HG03097 (cell line): Measurements from ENCODE around the gene KRTAP17-1.
"Not testable (repeated sequence)": the region's sequence is repeated elsewhere in the genome, so short reads cannot be mapped to it uniquely, and the experiment has no call there.

Experiments used
- ATAC-seq: cut with Tn5 transposase; IDR thresholded peaks from one replicate; pipeline ENCODE4 v1.9.1; 2021; ENCODE audit not compliant: unreplicated experiment, low FRiP score

KRTAP17-1 gene

DNA sequence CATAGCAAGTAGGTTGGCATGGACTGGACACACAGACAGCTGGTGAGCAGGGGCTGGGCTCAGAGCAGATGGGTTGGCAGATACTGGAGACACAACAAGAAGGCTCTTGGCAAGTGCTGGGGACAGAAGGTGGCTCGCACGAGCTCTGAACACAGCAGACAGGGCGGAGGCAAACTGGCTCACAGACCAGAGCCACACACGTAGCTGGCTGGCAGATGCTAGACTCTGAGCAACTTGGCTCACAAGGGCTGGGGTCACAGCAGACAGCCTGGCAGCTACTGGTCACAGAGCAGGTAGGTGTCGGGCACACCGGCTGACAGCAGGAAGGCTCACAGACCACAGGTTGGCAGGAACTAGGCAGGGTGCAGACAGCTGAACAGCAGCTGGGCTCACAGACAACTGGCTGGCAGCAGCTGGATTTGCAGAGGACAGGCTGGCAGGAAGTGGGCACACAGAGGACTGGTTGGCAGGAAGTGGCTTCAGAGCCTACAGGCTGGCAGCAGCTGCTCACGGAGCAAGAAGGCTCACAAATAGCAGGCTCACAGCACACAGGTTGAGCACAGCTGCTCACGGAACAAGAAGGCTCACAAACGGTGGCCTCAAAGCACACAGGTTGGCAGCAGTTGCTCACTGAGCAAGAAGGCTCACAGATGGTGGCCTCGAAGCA, 7.1 kb downstream of the KRTAP17-1 start:
- ATAC-seq: peak; percentile 72

DNA sequence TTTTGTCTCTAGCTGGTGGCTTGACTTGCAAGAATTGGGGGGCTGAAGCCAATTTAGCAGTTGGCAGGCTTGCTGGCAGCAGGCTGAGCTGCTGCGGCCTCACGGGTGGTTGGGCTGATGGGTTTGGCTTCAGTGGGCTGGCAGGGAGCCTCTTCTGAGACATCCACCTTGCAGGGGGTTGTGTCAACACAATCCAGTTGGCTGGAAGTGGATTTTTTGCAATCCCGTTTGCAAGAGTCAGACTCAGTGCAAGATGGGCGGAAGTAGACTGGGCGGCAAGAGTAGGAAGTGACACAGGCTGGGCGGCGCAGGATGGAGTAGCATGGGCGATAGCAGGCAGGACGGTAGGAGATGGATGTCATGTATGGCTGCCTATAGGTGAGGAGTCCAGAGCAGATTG, 7.9 kb downstream of the KRTAP17-1 start:
- ATAC-seq: no peak

GRCh38 chr17:41304091-41304490, 11.4 kb downstream of the KRTAP17-1 start:
- no peak for ATAC-seq

- ATAC-seq: no peak
Measured at GRCh38 chr17:41302981-41303380, 12.5 kb downstream of the KRTAP17-1 start.

GRCh38 chr17:41301916-41302901, 13.3 kb downstream of the KRTAP17-1 start, which contains the start of gene KRTAP29-1:
Gene KRTAP29-1 (minus strand): TSS chr17:41302851. CDS start chr17:41302851, 0 bp downstream.
- no peak for ATAC-seq

DNA sequence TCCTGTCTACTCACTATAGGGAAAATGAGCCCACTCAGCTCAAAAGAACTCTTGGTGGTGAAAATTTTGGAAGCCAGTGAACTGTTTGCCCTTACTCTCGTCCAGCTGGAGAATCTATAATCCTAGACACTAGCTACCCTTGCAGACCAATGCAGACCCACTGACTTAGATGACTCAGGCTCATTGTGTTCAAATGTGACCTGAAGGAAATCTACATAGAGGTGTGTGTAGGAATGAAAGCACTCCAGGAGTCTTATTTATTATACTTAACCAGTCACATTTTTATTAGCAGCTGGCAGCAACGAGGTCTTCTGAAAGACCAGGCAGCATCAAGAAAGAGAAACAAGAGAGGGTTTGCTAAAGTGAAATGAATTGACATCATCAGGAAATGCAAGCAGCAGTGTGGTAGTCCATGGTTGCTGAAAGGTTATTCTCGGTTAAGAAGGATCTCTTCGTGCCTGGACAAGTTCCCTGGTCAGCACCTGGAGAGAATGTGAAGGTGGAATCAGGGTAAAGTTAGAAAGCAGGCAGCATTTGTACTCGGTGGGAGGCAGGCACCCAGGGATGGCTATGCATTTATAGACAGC, 14.2 kb downstream of the KRTAP17-1 start:
- ATAC-seq: no peak

DNA sequence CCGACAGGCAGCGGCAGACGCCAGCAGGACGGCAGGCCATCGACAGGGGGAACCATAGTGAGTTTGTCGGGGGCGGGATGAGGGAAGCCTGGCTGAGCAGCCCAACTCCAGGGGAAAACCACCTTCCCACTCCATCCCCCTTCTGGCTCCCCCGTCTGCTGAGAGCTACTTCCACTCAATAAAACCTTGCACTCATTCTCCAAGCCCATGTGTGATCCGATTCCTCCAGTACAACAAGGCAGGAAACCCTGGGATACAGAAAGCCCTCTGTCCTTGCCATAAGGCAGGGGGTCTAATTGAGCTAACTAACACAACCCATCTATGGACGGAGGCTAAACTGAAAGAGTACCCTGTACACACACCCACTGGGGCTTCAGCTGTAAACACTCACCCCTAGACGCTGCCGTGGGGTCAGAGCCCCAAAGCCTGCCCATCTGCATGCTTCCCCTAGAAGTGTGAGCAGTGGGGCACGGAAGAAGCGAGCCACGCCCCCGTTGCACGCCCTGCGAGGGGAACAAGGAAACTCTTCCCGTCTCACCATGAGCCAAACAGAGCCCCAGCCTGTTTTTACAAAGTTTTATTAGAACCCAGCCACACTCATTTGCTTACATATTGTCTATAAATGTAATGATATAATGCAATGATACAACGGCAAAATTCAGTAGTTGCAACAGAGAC, 16.9 kb downstream of the KRTAP17-1 start:
- no peak for ATAC-seq

GRCh38 chr17:41296846-41297245, 18.7 kb downstream of the KRTAP17-1 start:
- no peak for ATAC-seq

- ATAC-seq: no peak
Measured at GRCh38 chr17:41294016-41294415, 21.5 kb downstream of the KRTAP17-1 start.

GRCh38 chr17:41287050-41287449, 28.5 kb downstream of the KRTAP17-1 start:
- no peak for ATAC-seq

GRCh38 chr17:41284546-41284945, 31.0 kb downstream of the KRTAP17-1 start:
- no peak for ATAC-seq

DNA sequence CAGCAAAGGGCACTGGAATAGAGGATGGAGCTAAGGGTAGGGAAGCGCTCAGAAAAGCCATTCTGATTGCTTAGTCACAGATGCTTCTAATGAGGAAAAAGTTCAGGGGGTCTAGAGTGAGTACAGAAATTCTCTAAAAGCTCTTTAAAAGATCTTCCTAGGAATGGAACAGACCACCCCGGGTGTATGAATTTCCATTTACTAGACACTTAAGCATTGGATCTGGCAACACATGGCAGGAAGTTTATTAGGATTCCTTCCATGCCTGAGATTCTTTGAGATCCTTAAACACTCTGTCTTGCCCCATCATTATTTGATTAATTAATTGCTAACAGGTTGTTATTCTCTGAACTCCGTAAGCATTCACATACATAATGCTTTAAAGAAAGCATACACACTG, 31.5 kb downstream of the KRTAP17-1 start:
- no peak for ATAC-seq

GRCh38 chr17:41278176-41278955, 37.1 kb downstream of the KRTAP17-1 start:
- no peak for ATAC-seq

DNA sequence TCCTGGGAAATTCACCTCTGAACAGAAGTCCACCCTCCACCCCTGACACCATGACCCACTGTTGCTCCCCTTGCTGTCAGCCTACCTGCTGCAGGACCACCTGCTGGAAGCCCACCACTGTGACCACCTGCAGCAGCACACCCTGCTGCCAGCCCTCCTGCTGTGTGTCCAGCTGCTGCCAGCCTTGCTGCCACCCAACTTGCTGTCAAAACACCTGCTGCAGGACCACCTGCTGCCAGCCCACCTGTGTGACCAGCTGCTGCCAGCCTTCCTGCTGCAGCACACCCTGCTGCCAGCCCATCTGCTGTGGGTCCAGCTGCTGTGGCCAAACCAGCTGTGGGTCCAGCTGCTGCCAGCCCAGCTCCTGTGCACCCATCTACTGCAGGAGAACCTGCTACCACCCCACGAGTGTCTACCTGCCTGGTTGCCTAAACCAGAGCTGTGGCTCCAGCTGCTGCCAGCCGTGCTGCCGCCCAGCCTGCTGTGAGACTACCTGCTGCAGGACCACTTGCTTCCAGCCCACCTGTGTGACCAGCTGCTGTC, 39.8 kb downstream of the KRTAP17-1 start, which contains the start of gene KRTAP9-7:
TSS of gene KRTAP9-7 (plus strand) at position 51 of the 543 bp plus-strand sequence. CDS start at position 51, 0 bp downstream.
- ATAC-seq: not testable (repeated sequence)

DNA sequence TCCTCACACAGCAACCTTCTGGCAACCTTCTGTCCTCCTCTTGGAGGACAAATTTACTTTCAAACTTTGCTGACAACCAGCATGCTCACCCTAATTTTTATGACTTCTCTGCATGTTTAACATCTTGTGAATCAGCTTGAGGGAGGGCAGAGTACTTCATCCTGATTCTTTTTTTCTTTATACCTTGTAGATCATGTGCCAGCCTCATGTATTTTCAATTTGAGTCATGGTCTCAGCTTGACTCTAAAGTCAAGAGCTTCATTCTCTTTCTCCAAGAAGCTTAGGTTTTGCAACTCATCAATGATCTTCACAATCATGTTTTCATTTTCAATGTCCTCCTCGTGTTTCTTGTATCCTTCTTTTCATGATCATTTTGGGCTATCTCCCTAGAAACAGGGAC, 43.7 kb downstream of the KRTAP17-1 start:
- ATAC-seq: no peak

GRCh38 chr17:41271323-41271722, 44.2 kb downstream of the KRTAP17-1 start:
- ATAC-seq: not testable (repeated sequence)

- no peak for ATAC-seq
Measured at GRCh38 chr17:41267711-41268110, 47.8 kb downstream of the KRTAP17-1 start.

DNA sequence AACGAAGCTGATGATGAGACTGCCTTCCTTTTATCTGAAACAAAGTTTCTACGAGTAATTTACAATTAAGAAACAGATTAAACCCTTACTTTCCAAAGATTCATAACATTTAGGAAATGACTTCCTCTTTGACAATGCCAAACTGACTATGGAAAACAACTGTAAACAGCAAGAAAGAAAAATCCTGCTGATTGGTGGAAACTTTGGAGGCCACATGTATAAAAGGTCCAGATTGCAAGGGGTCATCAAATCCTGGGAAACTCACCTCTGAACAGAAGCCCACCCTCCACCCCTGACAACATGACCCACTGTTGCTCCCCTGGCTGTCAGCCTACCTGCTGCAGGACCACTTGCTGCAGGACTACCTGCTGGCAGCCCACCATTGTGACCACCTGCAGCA, 50.4 kb downstream of the KRTAP17-1 start, which contains the start of gene KRTAP9-6:
TSS of gene KRTAP9-6 (plus strand) at position 301 of the 400 bp plus-strand sequence. CDS start at position 301, 0 bp downstream.
- ATAC-seq: no peak
